ENCODE measurements around the gene GRHL1. TPM values are rescaled to one million over a fixed set of nuclear protein-coding genes. Genes with fewer than 3 reads are reported as not detected.
"Not testable (repeated sequence)": the region's sequence is repeated elsewhere in the genome, so short reads cannot be mapped to it uniquely, and the experiment has no call there.

Gene GRHL1
- 1 to 10 TPM; 2.3 TPM for total RNA-seq
- long read RNA-seq, partial matches to known transcripts, result 1 of 3 reads
- long read RNA-seq, other reads (novel, unspliced or antisense), result 2 of 3 reads

DNA sequence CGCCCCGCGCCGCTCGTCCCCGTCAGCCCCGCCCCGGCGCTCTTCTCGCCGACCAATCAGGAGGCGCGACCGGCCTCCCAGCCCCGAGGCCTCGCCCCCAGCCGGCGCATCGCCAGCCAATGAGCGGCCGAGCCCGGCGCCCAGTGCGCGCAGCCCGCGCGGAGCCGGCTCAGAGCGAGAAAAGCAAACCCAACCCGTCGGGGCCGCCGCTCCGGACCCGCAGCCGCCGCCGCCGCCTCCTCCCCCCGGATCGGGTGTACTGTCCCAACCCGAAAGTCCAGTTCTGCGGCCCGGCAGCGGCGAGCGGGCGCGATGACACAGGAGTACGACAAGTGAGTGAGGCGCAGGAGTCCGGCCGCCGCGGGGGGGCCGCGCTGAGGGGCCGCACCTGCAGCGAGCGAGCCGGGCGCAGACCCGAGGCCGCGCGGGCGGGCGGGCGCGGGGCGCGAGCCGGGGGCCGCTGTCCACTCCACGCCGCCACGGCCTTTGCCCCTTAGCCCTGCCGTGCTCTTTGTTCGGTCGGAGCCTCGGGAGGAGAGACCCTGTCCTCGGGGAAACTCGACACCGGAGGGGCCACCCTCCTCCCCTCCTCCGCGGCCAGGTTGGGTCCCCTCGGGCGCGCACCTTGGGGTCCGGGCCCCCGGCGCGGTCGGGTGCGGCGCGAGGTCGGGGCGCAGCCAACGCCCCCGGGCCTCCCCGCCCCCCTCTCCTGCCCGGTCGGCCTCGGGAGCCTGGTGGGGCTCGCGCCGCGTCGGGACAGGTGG lies at the start of gene GRHL1:
Gene GRHL1, plus strand, starts transcription at position 172 of the 764 bp plus-strand sequence. Its CDS starts 141 bp downstream, at position 313.
- peak; percentile 90 to 94 for DNase-seq
- intact Hi-C loops (cut with DNase I, micrococcal nuclease), result no loop called here
- ATAC-seq, result peak; percentile 96

- no peak for DNase-seq
- intact Hi-C loops (cut with DNase I, micrococcal nuclease), result no loop called here
Measured at GRCh38 chr2:9905413-9905812, 46.1 kb upstream of the GRHL1 start.

GRCh38 chr2:9907402-9907801 lies 44.1 kb upstream of the GRHL1 start:
- DNase-seq, result no peak
- no peak for ATAC-seq
- intact Hi-C loops (cut with DNase I, micrococcal nuclease), result no loop called here

More at GRCh38 chr2:9905413-9905812, 46.1 kb upstream of the GRHL1 start:
- ATAC-seq, result peak; percentile 58

- intact Hi-C loops (cut with DNase I, micrococcal nuclease), result no loop called here
- ATAC-seq (no peak), DNase-seq (no peak)
Measured at GRCh38 chr2:9908639-9909038, 42.9 kb upstream of the GRHL1 start.

GRCh38 chr2:9909106-9909505 lies 42.4 kb upstream of the GRHL1 start:
- intact Hi-C loops (cut with DNase I, micrococcal nuclease), result no loop called here
- no peak for ATAC-seq
- no peak for DNase-seq

- ATAC-seq, result no peak
- no peak for DNase-seq
- intact Hi-C loops (cut with DNase I, micrococcal nuclease), result no loop called here
Measured at GRCh38 chr2:9910699-9911098, 40.8 kb upstream of the GRHL1 start.

DNA sequence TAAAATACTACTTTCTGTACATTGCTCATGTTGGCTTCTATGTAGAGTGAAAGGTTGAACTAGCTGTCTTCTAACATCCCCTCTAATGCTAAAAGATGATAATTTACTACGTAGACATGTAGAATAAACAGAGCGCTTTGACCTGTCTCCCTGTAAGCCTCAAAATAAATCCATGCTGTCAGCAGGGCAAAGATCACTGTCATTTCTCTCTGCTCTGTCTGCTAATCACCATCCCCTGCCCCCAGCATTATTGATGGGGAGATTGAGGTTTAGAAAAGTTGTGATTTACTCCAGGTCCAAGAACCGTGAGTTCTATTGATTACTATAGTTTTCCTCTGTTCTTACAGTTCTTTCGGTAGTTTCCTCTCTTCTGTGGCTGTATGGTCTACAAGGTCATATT lies 39.0 kb upstream of the GRHL1 start:
- DNase-seq, result no peak
- ATAC-seq, result no peak
- intact Hi-C loops (cut with DNase I, micrococcal nuclease), result no loop called here

DNA sequence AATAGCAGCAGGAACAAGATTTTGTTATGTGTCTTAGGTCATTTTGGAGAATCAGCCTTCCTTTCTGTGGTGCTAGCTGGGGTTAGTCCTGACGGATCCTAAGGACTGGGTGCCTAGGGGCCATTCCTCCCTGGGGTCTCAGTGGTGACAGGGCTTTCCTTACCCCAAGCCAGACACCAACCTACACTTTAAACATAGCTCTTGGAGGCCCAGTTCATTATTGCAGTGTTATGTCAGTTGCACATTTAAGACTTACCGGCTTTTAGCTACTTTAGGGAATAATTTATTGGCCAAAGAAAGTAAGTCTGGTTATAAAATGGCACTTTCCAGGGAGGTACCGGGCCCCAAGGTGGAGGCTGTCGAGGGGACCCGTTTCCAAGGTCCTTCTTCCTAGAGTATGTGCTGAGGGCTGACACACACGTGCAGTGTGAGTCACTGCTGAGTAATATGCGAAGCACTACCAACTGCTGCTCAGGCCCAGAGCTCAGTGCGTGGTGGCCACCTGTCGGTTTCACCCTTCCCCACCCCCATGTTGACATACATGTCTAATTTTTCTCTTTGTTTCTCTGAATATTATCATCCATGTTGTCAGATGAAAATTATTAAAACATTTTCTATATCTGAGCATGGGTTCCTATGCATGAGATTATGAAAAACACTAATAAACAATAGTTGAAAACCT lies 37.0 kb upstream of the GRHL1 start:
- intact Hi-C loops (cut with DNase I, micrococcal nuclease), result no loop called here
- peak; percentile 16 to 24 for DNase-seq
- no peak for ATAC-seq

- DNase-seq (no peak), ATAC-seq (no peak)
- intact Hi-C loops (cut with DNase I, micrococcal nuclease), result no loop called here
Measured at GRCh38 chr2:9918275-9918674, 33.2 kb upstream of the GRHL1 start.

GRCh38 chr2:9919512-9919911 lies 32.0 kb upstream of the GRHL1 start:
- ATAC-seq, result no peak
- intact Hi-C loops (cut with DNase I, micrococcal nuclease), result no loop called here
- no peak for DNase-seq

DNA sequence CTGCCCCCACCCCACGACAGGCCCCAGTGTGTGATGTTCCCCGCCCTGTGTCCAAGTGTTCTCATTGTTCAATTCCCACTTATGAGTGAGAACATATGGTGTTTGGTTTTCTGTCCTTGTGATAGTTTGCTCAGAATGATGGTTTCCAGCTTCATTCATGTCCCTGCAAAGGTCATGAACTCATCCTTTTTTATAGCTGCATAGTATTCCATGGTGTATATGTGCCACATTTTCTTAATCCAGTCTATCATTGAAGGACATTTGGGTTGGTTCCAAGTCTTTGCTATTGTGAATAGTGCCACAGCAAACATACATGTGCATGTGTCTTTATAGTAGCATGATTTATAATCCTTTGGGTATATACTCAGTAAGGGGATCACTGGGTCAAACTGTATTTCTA lies 24.5 kb upstream of the GRHL1 start:
- intact Hi-C loops (cut with DNase I, micrococcal nuclease); DNase-seq; ATAC-seq: not testable (repeated sequence)

DNA sequence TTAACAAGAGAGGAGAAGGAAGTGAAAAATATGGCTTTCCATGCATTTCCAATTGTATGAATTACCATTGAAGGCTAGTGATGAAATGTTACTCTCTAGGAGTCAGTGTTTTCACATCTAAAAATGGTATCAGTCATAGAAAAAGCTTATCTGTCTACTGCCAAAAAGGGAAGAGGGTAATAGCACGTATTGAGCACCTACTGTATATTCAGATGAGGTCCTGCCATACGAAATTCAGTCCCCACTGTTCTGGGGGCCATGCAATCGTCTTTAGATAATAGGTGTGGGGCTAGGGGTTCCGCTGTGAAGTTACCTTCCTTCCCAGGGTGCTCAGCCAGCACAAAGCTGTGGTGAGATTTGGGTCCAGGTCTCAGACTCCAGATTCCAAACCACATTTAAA lies 14.2 kb upstream of the GRHL1 start:
- no peak for ATAC-seq
- DNase-seq, result no peak
- intact Hi-C loops (cut with DNase I, micrococcal nuclease), result no loop called here

GRCh38 chr2:9937968-9938367 lies 13.5 kb upstream of the GRHL1 start:
- ATAC-seq (no peak), DNase-seq (no peak)
- intact Hi-C loops (cut with DNase I, micrococcal nuclease), result no loop called here

DNA sequence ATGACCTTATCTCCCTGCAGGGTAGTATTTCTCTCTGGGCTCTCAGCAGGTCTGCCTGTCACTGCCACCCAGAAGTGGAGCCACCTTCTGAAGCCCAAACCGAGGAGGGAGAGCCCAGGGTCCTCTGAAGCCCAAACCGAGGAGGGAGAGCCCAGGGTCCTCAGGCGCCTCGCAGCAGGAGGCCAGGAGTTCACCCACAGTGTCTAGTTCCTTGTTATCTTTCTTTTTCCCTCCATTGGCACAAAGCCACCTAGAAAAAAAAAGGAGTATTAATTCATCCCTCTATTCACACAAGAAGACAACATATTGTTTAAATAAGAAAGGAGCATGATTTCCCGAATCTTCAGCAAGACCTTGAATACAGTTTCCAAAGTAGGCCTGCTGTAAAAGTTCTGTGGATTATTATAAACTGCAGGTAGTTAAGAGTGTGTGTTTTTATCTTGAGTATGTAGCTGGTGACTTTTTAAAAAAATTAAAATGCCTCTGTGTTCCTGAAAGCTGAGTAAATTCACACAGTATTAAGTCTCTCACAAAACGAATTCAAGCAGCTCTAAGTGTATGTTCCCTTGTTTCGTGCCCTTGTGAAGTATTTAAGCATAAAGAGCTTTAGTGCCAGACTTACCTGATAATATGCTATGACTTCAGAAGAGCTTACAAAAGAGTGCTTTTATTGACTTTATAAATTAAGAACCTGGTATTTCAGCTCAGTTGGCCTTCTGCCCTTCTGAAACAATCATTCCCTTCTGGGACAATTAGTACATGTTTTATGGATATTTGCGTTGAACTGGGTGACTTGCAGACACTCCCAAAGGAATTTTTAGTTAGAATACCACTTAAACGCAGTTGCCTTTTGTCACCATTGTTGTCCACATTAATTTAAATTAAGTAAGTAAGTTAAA lies 11.7 kb upstream of the GRHL1 start:
- ATAC-seq, result peak; percentile 59
- intact Hi-C loops (cut with DNase I, micrococcal nuclease), result no loop called here
- no peak for DNase-seq

DNA sequence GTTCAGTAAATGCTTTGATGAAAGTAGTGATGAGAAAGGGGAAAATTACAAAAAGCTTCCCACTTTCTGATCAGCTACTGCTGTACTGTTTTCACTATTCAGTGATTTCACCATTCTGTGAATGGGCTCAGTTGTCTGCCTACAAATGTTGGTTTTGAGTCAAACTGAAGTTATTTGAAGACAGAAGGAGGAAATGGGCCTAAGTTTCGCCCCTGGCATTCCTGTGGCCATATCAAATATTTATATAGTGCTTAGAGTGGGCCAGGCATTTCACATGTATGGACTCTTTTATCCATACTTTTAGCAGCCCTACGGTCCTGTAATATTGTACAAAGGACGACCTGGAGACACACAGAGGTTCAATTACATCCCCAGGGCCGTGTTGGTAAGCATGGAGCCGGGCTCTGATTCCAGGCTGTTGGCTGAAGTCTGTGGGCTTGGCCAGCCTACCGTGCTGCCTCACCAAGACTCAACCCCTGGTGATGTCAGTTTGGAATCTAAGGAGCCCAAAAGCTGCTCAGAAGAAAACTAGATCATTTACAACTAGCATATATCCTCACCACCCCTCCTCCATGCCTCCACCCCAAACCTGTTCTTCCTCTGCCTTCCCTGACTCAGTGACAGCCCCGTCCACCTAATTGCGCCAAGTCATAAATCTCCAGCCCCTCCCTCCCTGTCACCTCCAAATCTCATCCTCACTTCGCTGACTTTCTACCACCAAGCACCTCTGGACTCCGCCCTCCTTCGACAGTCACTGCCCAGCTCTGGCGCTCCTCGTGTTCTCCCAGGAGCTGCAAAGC lies 10.1 kb upstream of the GRHL1 start:
- DNase-seq, result no peak
- peak; percentile 26 for ATAC-seq
- intact Hi-C loops (cut with DNase I, micrococcal nuclease), result no loop called here

- DNase-seq (no peak), ATAC-seq (no peak)
- intact Hi-C loops (cut with DNase I, micrococcal nuclease), result no loop called here
Measured at GRCh38 chr2:9941996-9942390, 9.5 kb upstream of the GRHL1 start.

- intact Hi-C loops (cut with DNase I, micrococcal nuclease), result no loop called here
- ATAC-seq (no peak), DNase-seq (no peak)
Measured at GRCh38 chr2:9944330-9944758, 7.1 kb upstream of the GRHL1 start.

DNA sequence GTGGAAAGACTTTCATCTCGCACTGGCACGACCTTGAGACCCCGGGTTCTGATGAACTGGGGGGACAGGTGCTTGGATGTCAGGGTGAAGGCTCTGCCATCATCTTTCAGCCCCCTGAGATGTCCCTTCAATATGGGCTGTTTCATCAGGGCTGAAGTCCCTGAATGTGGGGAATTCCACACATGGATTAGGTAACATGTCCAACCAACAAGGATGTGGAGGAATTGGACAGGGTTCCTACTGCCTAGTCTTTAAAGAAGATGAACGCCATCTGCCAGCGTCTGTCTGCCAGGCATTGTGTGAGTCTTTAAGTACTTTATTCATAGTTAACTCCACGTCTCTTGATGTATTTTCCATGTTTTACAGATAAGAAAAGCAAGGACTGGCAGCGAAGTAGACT lies 5.9 kb upstream of the GRHL1 start:
- DNase-seq, result no peak
- no peak for ATAC-seq
- intact Hi-C loops (cut with DNase I, micrococcal nuclease), result no loop called here

DNA sequence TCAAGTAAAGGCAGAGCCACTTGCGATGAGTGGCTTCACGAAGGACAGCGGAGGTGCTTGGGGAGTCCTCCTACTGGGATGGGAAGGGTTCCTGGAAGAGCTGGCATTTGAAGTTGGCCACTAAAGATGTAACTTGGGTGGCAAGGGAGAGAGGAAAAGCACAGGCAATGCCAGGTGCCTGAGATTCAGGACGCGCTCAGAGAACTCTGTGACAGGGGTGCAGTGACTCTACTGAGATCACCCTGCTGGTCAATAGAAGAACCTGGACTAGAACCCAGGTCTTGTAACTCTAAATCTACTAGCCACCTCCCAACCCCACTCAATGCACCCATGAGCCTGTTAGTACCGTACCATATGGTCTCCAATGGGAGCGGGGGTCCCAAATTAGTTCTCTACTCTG lies 5.4 kb upstream of the GRHL1 start:
- no peak for DNase-seq
- no peak for ATAC-seq
- intact Hi-C loops (cut with DNase I, micrococcal nuclease), result no loop called here

Measured in left colon (tissue), 2 donors.